HCT116 (cell line): ENCODE measurements around the gene KLHL18. TPM values are rescaled to one million over a fixed set of nuclear protein-coding genes. Genes with fewer than 3 reads are reported as not detected.

Experiments
- ATAC-seq: fragments of 200-7000 bp; cut with Tn5 transposase; 2 replicates; pipeline ENCODE4 v1.9.1; 2020; ENCODE audit warnings: mild to moderate bottlenecking, moderate library complexity
- BruUV-seq: library from RNA; stranded (reverse); fragments of 400-500 nt; replicated peaks from 2 replicates; lab custom pipeline; 2021; lab: Mats Ljungman, UMichigan
- CTCF ChIA-PET: fragments of 300-600 bp; sonication (Branson Sonifier 250); formaldehyde crosslinking; loops from one replicate; lab custom pipeline; 2021; ENCODE audit warnings: antibody characterized with exemption; lab: Charles Lee
- POLR2A ChIA-PET: fragments of 300-600, 350-600 bp; sonication (Branson Sonifier 250); formaldehyde crosslinking; loops from one replicate; lab custom pipeline; 2021; ENCODE audit warnings: antibody characterized with exemption; lab: Charles Lee
- RAD21 ChIA-PET, 2 experiments: fragments of 300-600 bp; sonication (Branson Sonifier 250); formaldehyde crosslinking; loops; one replicate each; lab custom pipeline; 2023; ENCODE audit warnings: low total read pairs in 2 of 2; ENCODE audit not compliant: uncharacterized antibody in 2 of 2, unreplicated experiment in 2 of 2, low non-redundant PET in 1 of 2; lab: Charles Lee
- DNase-seq: peaks from one replicate; pipeline ENCODE4 v3.0.0-alpha.2; 2010; ENCODE audit warnings: low read depth, low spot score
- H2AFZ ChIP-seq: fragments of 200-600 bp; shearing (Covaris generic), sonication (generic); 2 replicates; pipeline ENCODE4 v1.6.1; 2017; ENCODE audit warnings: low read depth, mixed run types, mixed read lengths, antibody characterized with exemption, low read length; ENCODE audit not compliant: poor library complexity, severe bottlenecking
- H3K27ac ChIP-seq: 2 replicates; pipeline ENCODE4 v1.5.1; 2012; ENCODE audit warnings: low read depth, low read length
- H3K27me3 ChIP-seq: fragments of 200-600 bp; sonication (generic); 2 replicates; pipeline ENCODE4 v1.6.1; 2016; ENCODE audit warnings: mixed run types, low read length, mixed read lengths; ENCODE audit not compliant: insufficient read depth
- H3K36me3 ChIP-seq, 2 experiments: fragments of 200-500 bp in 1 of 2; fragments of 200-600 bp in 1 of 2; sonication (Bioruptor generic) in 1 of 2; sonication (generic) in 1 of 2; 2 replicates each; pipeline versions ENCODE4 v1.5.1 to v1.6.1; 2014 to 2016; ENCODE audit warnings: low read length in 2 of 2, inconsistent platforms in 1 of 2, mixed read lengths in 1 of 2, mixed run types in 1 of 2; ENCODE audit not compliant: insufficient read depth in 2 of 2, control insufficient read depth in 1 of 2
- H3K4me1 ChIP-seq, 2 experiments: fragments of 200-600 bp in 1 of 2; sonication (generic) in 1 of 2; 2 replicates each; pipeline versions ENCODE4 v1.5.1 to v1.6.1; 2012 to 2017; ENCODE audit warnings: low read length in 2 of 2, inconsistent platforms in 1 of 2, mild to moderate bottlenecking in 1 of 2, mixed read lengths in 1 of 2, mixed run types in 1 of 2, moderate library complexity in 1 of 2; ENCODE audit not compliant: insufficient read depth in 2 of 2, control insufficient read depth in 1 of 2
- H3K4me2 ChIP-seq: fragments of 200-600 bp; sonication (generic); 2 replicates; pipeline ENCODE4 v1.6.1; 2017; ENCODE audit warnings: mixed run types, low read length, mixed read lengths
- H3K4me3 ChIP-seq, 2 experiments: fragments of 200-600 bp in 1 of 2; sonication (generic) in 1 of 2; replicated peaks in 1 of 2; 2 replicates each; pipeline ENCODE4 v1.5.1; 2011 to 2016; ENCODE audit warnings: low read length in 2 of 2, control low read depth in 1 of 2, low read depth in 1 of 2, mild to moderate bottlenecking in 1 of 2, mixed read lengths in 1 of 2, mixed run types in 1 of 2
- H3K79me2 ChIP-seq: fragments of 200-600 bp; sonication (generic); 2 replicates; pipeline ENCODE4 v1.6.1; 2017; ENCODE audit warnings: mild to moderate bottlenecking, mixed run types, low read length, moderate library complexity, mixed read lengths; ENCODE audit not compliant: insufficient read depth
- H3K9ac ChIP-seq: fragments of 200-600 bp; sonication (generic); 2 replicates; pipeline ENCODE4 v1.6.1; 2016; ENCODE audit warnings: low read length, mixed read lengths
- H3K9me2 ChIP-seq: fragments of 200-600 bp; sonication (generic), shearing (Covaris generic); 2 replicates; pipeline ENCODE4 v1.6.1; 2017; ENCODE audit warnings: mixed run types, mild to moderate bottlenecking, moderate library complexity; ENCODE audit not compliant: insufficient read depth
- H3K9me3 ChIP-seq, 2 experiments: fragments of 200-500 bp in 1 of 2; fragments of 200-600 bp in 1 of 2; sonication (Bioruptor generic) in 1 of 2; sonication (generic) in 1 of 2; 2 replicates each; pipeline ENCODE4 v1.6.1; 2014 to 2017; ENCODE audit warnings: low read length in 2 of 2, mixed read lengths in 2 of 2, inconsistent platforms in 1 of 2, low read depth in 1 of 2, mild to moderate bottlenecking in 1 of 2, mixed run types in 1 of 2, moderate library complexity in 1 of 2; ENCODE audit not compliant: control insufficient read depth in 1 of 2, insufficient read depth in 1 of 2
- H4K20me1 ChIP-seq: fragments of 200-600 bp; sonication (generic), shearing (Covaris generic); 2 replicates; pipeline ENCODE4 v1.6.1; 2017; ENCODE audit warnings: mixed run types, mild to moderate bottlenecking, moderate library complexity; ENCODE audit not compliant: insufficient read depth
- CBX3 ChIP-seq: IDR thresholded peaks from 2 replicates; pipeline ENCODE4 v1.6.1; 2012; ENCODE audit warnings: low read depth
- CEBPB ChIP-seq: IDR thresholded peaks from 2 replicates; pipeline ENCODE4 v1.6.1; 2012; ENCODE audit warnings: low read depth
- EGR1 ChIP-seq: IDR thresholded peaks from 2 replicates; pipeline ENCODE4 v1.6.1; 2012; ENCODE audit warnings: low read depth
- ELF1 ChIP-seq: IDR thresholded peaks from 2 replicates; pipeline ENCODE4 v1.6.1; 2012; ENCODE audit warnings: low read depth, borderline replicate concordance
- EZH2 ChIP-seq: fragments of 200-600 bp; sonication (generic); IDR thresholded peaks from 2 replicates; pipeline ENCODE4 v1.6.1; 2017; ENCODE audit warnings: antibody characterized with exemption, mixed run types
- EZH2phosphoT487 ChIP-seq: fragments of 200-600 bp; IDR thresholded peaks from 2 replicates; pipeline ENCODE4 v1.6.1; 2018; ENCODE audit warnings: antibody characterized with exemption, borderline replicate concordance
- FOSL1 ChIP-seq: IDR thresholded peaks from 2 replicates; pipeline ENCODE4 v1.6.1; 2012; ENCODE audit warnings: low read depth
- JUND ChIP-seq: IDR thresholded peaks from 2 replicates; pipeline ENCODE4 v1.6.1; 2012
- POLR2A ChIP-seq: IDR thresholded peaks from 2 replicates; pipeline ENCODE4 v1.7.0; 2011; ENCODE audit warnings: borderline replicate concordance; ENCODE audit not compliant: insufficient read depth, insufficient read length; ENCODE audit errors: extremely low read depth
- SIN3A ChIP-seq: IDR thresholded peaks from 2 replicates; pipeline ENCODE4 v1.6.1; 2012; ENCODE audit warnings: low read depth
- SP1 ChIP-seq: IDR thresholded peaks from 2 replicates; pipeline ENCODE4 v1.6.1; 2012; ENCODE audit warnings: low read depth
- TCF7L2 ChIP-seq: IDR thresholded peaks from 2 replicates; pipeline ENCODE4 v1.7.0; 2011; ENCODE audit warnings: borderline replicate concordance, inconsistent platforms; ENCODE audit not compliant: insufficient read depth, insufficient read length; ENCODE audit errors: extremely low read depth
- YY1 ChIP-seq: IDR thresholded peaks from 2 replicates; pipeline ENCODE4 v1.6.1; 2011; ENCODE audit warnings: low read length, low read depth, moderate library complexity, mild to moderate bottlenecking; ENCODE audit not compliant: insufficient replicate concordance; ENCODE audit errors: extremely low read depth
- ZFX ChIP-seq: fragments of 450-650 bp; IDR thresholded peaks from 2 replicates; pipeline ENCODE4 v1.6.1; 2017
- intact Hi-C: fragments of 100-400 bp; cut with micrococcal nuclease; formaldehyde crosslinking; loops from 2 replicates; pipeline ENCODE4 v1.10.0; 2022
- total RNA-seq: library from RNA; stranded (reverse); gene quantifications from one replicate; pipeline ENCODE4 v1.2.1, GENCODE V29; 2021; ENCODE audit not compliant: unreplicated experiment
- TF ChIP-seq, protein P1 (sequence below): IDR thresholded peaks from 2 replicates; pipeline ENCODE4 v1.6.1; 2011; ENCODE audit warnings: mild to moderate bottlenecking, low read length, moderate library complexity; ENCODE audit not compliant: insufficient replicate concordance; ENCODE audit errors: extremely low read depth

Gene KLHL18
- total RNA-seq, 1 experiment from 2014 or later = 32.3 TPM

DNA sequence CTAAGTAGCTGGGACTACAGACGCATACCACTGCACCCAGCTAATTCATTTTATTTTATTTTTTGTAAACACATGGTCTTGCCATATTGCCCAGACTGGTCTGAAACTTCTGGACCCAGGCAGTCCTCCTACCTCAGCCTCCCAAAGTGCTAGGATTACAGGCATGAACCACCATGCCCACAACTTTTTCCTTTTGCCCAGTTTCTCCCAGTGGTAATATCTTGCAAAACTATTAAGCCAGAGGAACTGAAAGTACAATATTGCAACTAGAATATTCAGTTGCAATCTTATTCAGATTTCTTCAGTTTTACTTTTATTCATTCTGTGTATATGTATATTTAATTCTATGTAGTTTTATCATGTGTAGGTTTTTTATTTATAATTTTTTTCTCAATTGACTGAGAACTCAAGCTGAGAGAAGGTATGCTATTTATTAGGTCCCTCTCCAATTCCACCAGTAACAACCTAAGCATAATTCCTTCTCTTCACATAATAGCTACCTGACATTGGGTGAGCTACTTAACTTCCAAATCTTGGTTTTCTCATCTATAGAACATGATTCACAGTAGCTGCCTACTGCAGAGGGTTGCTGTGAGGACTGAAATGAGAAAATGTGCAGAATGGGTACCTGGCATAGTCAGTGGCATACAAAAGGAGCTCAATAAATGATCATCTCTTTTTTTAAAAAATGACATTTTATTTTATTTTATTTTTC is 30.8 kb downstream of the KLHL18 start (continued):
- TF ChIP-seq TCF7L2 = no peak
- TF ChIP-seq, all 23 proteins: peak for 0

DNA sequence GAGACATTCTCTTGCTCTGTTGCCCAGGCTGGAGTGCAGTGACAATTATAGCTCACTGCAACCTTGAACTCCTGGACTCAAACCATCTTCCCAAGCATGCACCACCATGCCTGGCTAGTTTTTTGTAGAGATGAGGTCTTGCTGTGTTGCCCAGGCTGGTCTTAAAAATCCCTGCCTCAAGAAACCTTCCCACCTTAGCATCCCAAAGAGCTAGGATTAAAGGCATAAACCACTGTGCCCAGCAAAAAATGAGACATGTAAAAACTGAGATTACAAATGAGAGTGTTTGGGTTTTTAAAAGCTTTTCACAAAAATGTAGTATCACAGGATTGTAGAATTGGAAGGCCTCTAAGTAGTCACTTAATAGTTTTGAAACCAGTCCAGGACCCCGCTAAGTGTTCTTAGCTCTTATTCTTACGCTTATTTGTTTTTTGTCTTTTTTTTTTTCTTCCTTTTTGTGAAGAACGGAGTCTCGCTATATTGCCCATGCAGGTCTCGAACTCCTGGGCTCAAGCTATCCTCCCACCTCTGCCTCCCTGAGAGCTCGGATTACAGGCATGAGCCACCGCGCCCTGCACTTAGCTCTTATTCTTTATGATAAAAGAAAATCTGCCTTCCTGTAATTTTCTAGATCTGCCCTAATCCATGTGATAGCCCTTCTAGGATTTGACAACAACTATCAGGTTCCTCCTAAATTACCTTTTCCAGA is 31.5 kb downstream of the KLHL18 start:
- ChIA-PET CTCF (interaction anchor here (1.0 to 1.9 kb wide), 2 partner anchors 10 to 405 kb away, joined by 3 to 21 read pairs; no protein-coding TSS in a partner anchor), POLR2A (interaction anchor here (0.6 kb wide), 1 partner anchor 133 kb away, joined by 4 read pairs; no protein-coding TSS in a partner anchor), RAD21 (no interaction called here)
- no peak for TF ChIP-seq EGR1
- no peak for TF ChIP-seq SIN3A
- Histone ChIP-seq H3K79me2 (peaks cover 10% of the 10 kb centered on the region), H3K36me3 (no peaks in the 10 kb centered on the region), H3K4me2 (no peak overlapping the region), H2AFZ (no peak overlapping the region), H3K9me2 (no peaks in the 10 kb centered on the region), H3K27ac (no peak overlapping the region), H3K4me3 (no peak overlapping the region), H4K20me1 (no peaks in the 10 kb centered on the region), H3K9me3 (no peaks in the 10 kb centered on the region), H3K9ac (no peak overlapping the region), H3K4me1 (peaks cover 6 to 19% of the 10 kb centered on the region in 2 experiments; a peak in 2 of 4 replicates), H3K27me3 (no peaks in the 10 kb centered on the region)
- no peak for ATAC-seq
- no TSS peak for BruUV-seq
- DNase-seq = no peak
- intact Hi-C loops = no loop called here

DNA sequence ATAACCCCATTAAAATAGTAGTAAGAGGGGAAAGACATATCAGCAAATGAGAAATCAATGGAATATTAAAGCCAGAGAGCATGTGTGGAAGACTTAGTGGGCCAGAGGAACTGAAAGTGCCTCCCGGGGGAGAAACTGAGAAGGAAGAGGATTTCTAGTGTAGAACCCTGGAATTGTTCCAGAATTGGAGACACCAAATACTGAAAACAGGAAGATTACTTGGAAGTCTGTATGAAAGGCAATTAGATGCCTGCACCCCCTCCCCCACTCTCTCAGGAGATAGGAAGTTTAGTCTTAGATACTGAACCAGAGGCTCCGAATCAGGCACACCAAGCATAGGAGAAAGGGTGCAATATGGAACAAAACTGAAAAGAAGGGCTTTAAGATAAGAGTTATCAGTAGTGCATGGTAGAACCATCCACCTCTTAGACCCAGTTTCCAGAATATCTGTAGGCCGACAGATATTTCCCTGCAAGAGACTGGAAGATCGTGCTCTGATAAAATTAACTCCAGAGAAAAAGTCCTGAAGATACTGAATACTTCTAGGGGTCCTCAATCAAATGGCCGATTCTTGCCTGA is 32.4 kb downstream of the KLHL18 start:
- POLR2A ChIA-PET = no interaction called here
- no peak overlapping the region for H3K4me2 ChIP-seq
- TF ChIP-seq JUND (no peak), EZH2 (no peak), CEBPB (no peak), YY1 (no peak), SP1 (no peak), EZH2phosphoT487 (no peak), POLR2A (no peak), FOSL1 (no peak), ELF1 (no peak), ZFX (no peak), CBX3 (no peak)
- TF ChIP-seq, protein P1, sequence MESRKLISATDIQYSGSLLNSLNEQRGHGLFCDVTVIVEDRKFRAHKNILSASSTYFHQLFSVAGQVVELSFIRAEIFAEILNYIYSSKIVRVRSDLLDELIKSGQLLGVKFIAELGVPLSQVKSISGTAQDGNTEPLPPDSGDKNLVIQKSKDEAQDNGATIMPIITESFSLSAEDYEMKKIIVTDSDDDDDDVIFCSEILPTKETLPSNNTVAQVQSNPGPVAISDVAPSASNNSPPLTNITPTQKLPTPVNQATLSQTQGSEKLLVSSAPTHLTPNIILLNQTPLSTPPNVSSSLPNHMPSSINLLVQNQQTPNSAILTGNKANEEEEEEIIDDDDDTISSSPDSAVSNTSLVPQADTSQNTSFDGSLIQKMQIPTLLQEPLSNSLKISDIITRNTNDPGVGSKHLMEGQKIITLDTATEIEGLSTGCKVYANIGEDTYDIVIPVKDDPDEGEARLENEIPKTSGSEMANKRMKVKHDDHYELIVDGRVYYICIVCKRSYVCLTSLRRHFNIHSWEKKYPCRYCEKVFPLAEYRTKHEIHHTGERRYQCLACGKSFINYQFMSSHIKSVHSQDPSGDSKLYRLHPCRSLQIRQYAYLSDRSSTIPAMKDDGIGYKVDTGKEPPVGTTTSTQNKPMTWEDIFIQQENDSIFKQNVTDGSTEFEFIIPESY = no peak

More for the DNA sequence above, 32.4 kb downstream of the KLHL18 start:
- no peak overlapping the region for H2AFZ ChIP-seq
- H3K4me1 ChIP-seq = peaks cover 6 to 19% of the 10 kb centered on the region in 2 experiments; a peak in 2 of 4 replicates
- ChIA-PET CTCF (interaction anchor here (1.0 to 1.9 kb wide), 2 partner anchors 9 to 406 kb away, joined by 3 to 21 read pairs; no protein-coding TSS in a partner anchor), RAD21 (no interaction called here)
- H3K27ac ChIP-seq = no peak overlapping the region
- H3K27me3 ChIP-seq = no peaks in the 10 kb centered on the region
- intact Hi-C loops = no loop called here
- no peak overlapping the region for H3K9ac ChIP-seq
- peaks cover 0 to 2% of the 10 kb centered on the region in 2 experiments; a peak in 1 of 4 replicates for H3K36me3 ChIP-seq
- DNase-seq (no peak), ATAC-seq (no peak)
- no peaks in the 10 kb centered on the region for H3K9me3 ChIP-seq
- H3K79me2 ChIP-seq = peaks cover 9% of the 10 kb centered on the region
- no peak overlapping the region for H3K4me3 ChIP-seq
- BruUV-seq = no TSS peak
- H3K9me2 ChIP-seq = no peaks in the 10 kb centered on the region
- no peaks in the 10 kb centered on the region for H4K20me1 ChIP-seq
